Endothelial cell of umbilical vein (primary cell): ENCODE measurements around the gene BNIP5. TPM values are rescaled to one million over a fixed set of nuclear protein-coding genes. Genes with fewer than 3 reads are reported as not detected.

Source experiments
- BruUV-seq: library from RNA; stranded (reverse); fragments of 400-500 nt; replicated peaks from 2 replicates; lab custom pipeline; 2021; lab: Mats Ljungman, UMichigan
- CTCF ChIA-PET: fragments of 300-600, 350-600 bp; sonication (Branson Sonifier 250); formaldehyde crosslinking; loops from one replicate; lab custom pipeline; 2021; ENCODE audit warnings: antibody characterized with exemption, inconsistent platforms; lab: Charles Lee
- POLR2A ChIA-PET: fragments of 300-600, 350-600 bp; sonication (Branson Sonifier 250); formaldehyde crosslinking; loops from one replicate; lab custom pipeline; 2021; ENCODE audit warnings: antibody characterized with exemption, inconsistent platforms; lab: Charles Lee
- DNase-seq: peaks from one replicate; pipeline ENCODE4 v3.0.0-alpha.2; 2011; ENCODE audit warnings: low read depth, low spot score
- FAIRE-seq: peaks from 2 replicates; lab custom pipeline; 2011; peaks lifted over from hg19 to GRCh38; lab: Jason Lieb, UNC
- H2AFZ ChIP-seq: 2 replicates; pipeline ENCODE4 v1.6.0; 2012; ENCODE audit warnings: low read depth, low read length, control low read depth, inconsistent platforms
- H3K27ac ChIP-seq: 2 replicates; pipeline ENCODE4 v1.5.1; 2011; ENCODE audit warnings: low read depth, mild to moderate bottlenecking, control low read depth, low read length, moderate library complexity; ENCODE audit not compliant: insufficient read depth
- H3K27me3 ChIP-seq, 2 experiments: 2 replicates each; pipeline versions ENCODE4 v1.6.0 to v1.6.1; 2011; ENCODE audit warnings: low read length in 2 of 2, mixed read lengths in 1 of 2; ENCODE audit not compliant: control insufficient read depth in 2 of 2, insufficient read depth in 2 of 2
- H3K36me3 ChIP-seq, 2 experiments: 2 replicates in 1 of 2; 3 replicates in 1 of 2; pipeline ENCODE4 v1.5.1; 2011; ENCODE audit warnings: low read length in 2 of 2, mild to moderate bottlenecking in 1 of 2, moderate library complexity in 1 of 2; ENCODE audit not compliant: control insufficient read depth in 2 of 2, insufficient read depth in 2 of 2; ENCODE audit errors: extremely low read depth in 1 of 2
- H3K4me1 ChIP-seq: 3 replicates; pipeline ENCODE4 v1.5.1; 2011; ENCODE audit warnings: mild to moderate bottlenecking, low read length; ENCODE audit not compliant: control insufficient read depth, insufficient read depth; ENCODE audit errors: extremely low read depth
- H3K4me2 ChIP-seq: 2 replicates; pipeline ENCODE4 v1.6.1; 2011; ENCODE audit warnings: low read length, control low read depth, mixed read lengths; ENCODE audit not compliant: insufficient read depth
- H3K4me3 ChIP-seq, 3 experiments: fragments of 200-600 bp in 1 of 3; sonication (generic), shearing (Covaris generic) in 1 of 3; replicated peaks in 1 of 3; 2 replicates each; pipeline ENCODE4 v1.5.1; 2011 to 2016; ENCODE audit warnings: control low read depth in 3 of 3, low read length in 3 of 3, mild to moderate bottlenecking in 2 of 3, inconsistent platforms in 1 of 3, low read depth in 1 of 3, moderate library complexity in 1 of 3; ENCODE audit not compliant: insufficient read depth in 1 of 3
- H3K79me2 ChIP-seq: 2 replicates; pipeline ENCODE4 v1.6.0; 2012; ENCODE audit warnings: low read length, inconsistent platforms; ENCODE audit not compliant: control insufficient read depth, insufficient read depth
- H3K9ac ChIP-seq: replicated peaks from 2 replicates; pipeline ENCODE3; 2011; ENCODE audit warnings: low read length, control low read depth; ENCODE audit not compliant: insufficient read depth; ENCODE audit errors: extremely low read depth
- H3K9me1 ChIP-seq: replicated peaks from 3 replicates; pipeline ENCODE4 v1.6.0; 2011; ENCODE audit warnings: mild to moderate bottlenecking, low read length; ENCODE audit not compliant: control insufficient read depth, insufficient read depth; ENCODE audit errors: extremely low read depth
- H3K9me3 ChIP-seq: replicated peaks from 2 replicates; pipeline ENCODE4 v1.5.1; 2012; ENCODE audit warnings: low read length, inconsistent platforms; ENCODE audit not compliant: control insufficient read depth, insufficient read depth
- H4K20me1 ChIP-seq: replicated peaks from 2 replicates; pipeline ENCODE3; 2011; ENCODE audit warnings: mild to moderate bottlenecking, low read length; ENCODE audit not compliant: control insufficient read depth, insufficient read depth; ENCODE audit errors: extremely low read depth
- CTCF ChIP-seq, 2 donors: IDR thresholded peaks; 1 replicate in 1 of 2; 2 replicates in 1 of 2; pipeline ENCODE4 v1.5.1; 2011; ENCODE audit warnings: low read length in 2 of 2, mild to moderate bottlenecking in 2 of 2, moderate library complexity in 2 of 2, control low read depth in 1 of 2, inconsistent platforms in 1 of 2, low read depth in 1 of 2; ENCODE audit not compliant: insufficient read depth in 1 of 2; ENCODE audit errors: extremely low read depth in 1 of 2
- FOS ChIP-seq: IDR thresholded peaks from 2 replicates; pipeline ENCODE4 v1.6.1; 2011; ENCODE audit warnings: mild to moderate bottlenecking, low read length, moderate library complexity, borderline replicate concordance; ENCODE audit not compliant: insufficient read depth
- GATA2 ChIP-seq: IDR thresholded peaks from 2 replicates; pipeline ENCODE4 v1.7.0; 2011; ENCODE audit warnings: low read depth, mild to moderate bottlenecking, moderate library complexity, mixed read lengths, low read length; ENCODE audit not compliant: insufficient read length, insufficient read depth
- JUN ChIP-seq: IDR thresholded peaks from 2 replicates; pipeline ENCODE4 v1.6.1; 2011; ENCODE audit warnings: borderline replicate concordance, low read depth; ENCODE audit not compliant: insufficient read length, insufficient read depth
- MYC ChIP-seq: IDR thresholded peaks from one replicate; pipeline ENCODE4 v1.6.1; 2011; ENCODE audit warnings: mild to moderate bottlenecking, low read depth, low read length
- POLR2AphosphoS5 ChIP-seq: IDR thresholded peaks from 2 replicates; pipeline ENCODE4 v1.6.1; 2012; ENCODE audit warnings: low read depth, mild to moderate bottlenecking, control low read depth, low read length, moderate library complexity; ENCODE audit not compliant: insufficient read depth
- dilution Hi-C: fragments of 300-500 bp; cut with MboI; formaldehyde crosslinking; loops from one replicate; pipeline ENCODE4 v1.15.0; 2019; ENCODE audit warnings: low sequenced_read_pairs; ENCODE audit not compliant: extremely low pct_ligation_motif_present
- intact Hi-C: fragments of 100-400 bp; cut with micrococcal nuclease; formaldehyde crosslinking; loops from one replicate; pipeline ENCODE4 v1.10.0; 2022
- polyA plus RNA-seq, 4 experiments: library from polyadenylated mRNA; depleted of rRNA in 3 of 4; stranded (reverse) in 3 of 4; unstranded in 1 of 4; fragments of >200 nt; gene quantifications; 2 replicates each; pipeline versions ENCODE4 v1.2.1 to v1.2.3, GENCODE V29; 2011 to 2012; ENCODE audit warnings: missing spikeins in 1 of 4
- total RNA-seq: library from RNA; stranded (reverse); gene quantifications from 2 replicates; pipeline ENCODE4 v1.2.3, GENCODE V29; 2021
- TF ChIP-seq, protein P1 (sequence below): IDR thresholded peaks from 2 replicates; pipeline ENCODE4 v1.6.1; 2011; ENCODE audit not compliant: insufficient read depth, insufficient read length

Gene BNIP5
- total and polyA plus RNA-seq, 2 donors (not counting 3 experiments of a cell fraction or from before 2014, with no cell fraction given), result not detected

DNA sequence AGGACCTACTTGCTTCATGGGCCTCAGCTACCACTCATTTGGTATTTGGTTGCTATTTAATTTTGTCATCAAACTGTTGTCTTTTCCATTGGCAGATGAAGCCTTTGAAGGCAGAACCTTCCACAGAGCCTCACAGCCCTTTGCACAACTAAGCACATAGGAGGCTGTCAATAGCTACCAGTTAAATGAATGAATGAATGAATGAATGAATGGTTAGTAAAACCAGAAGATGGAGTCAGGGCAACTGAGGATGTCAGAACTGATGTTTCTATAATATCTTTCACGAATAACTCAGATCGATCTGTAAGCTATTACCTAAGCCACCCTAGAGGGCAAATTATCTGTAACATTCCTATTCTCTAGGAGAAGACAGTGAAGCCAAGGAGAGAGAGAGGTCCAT is 19.1 kb downstream of the BNIP5 start:
- Histone ChIP-seq H4K20me1 (no peaks in the 10 kb centered on the region), H3K36me3 (no peaks in the 10 kb centered on the region), H3K79me2 (no peaks in the 10 kb centered on the region), H3K9me3 (no peaks in the 10 kb centered on the region), H3K27me3 (peaks cover 17% of the 10 kb centered on the region in 2 experiments), H3K9ac (no peak overlapping the region), H3K4me2 (no peak overlapping the region), H2AFZ (no peak overlapping the region), H3K4me3 (no peak overlapping the region), H3K9me1 (no peaks in the 10 kb centered on the region), H3K27ac (no peak overlapping the region), H3K4me1 (no peaks in the 10 kb centered on the region)
- CTCF ChIA-PET, result interaction anchor here (1.0 to 3.4 kb wide), 4 partner anchors 8 to 23 kb away, joined by 3 to 27 read pairs (median 6); no protein-coding TSS in a partner anchor
- intact Hi-C loops (no loop called here), dilution Hi-C loops (no loop called here)
- POLR2A ChIA-PET, result no interaction called here
- DNase-seq (no peak), FAIRE-seq (no peak)
- TF ChIP-seq MYC (no peak), GATA2 (no peak), FOS (no peak), POLR2AphosphoS5 (no peak), CTCF (IDR thresholded peaks at IDR 0.05; ENCODE audit: extremely low read depth in 1 of 2, insufficient read depth in 1 of 2, low read depth in 1 of 2, low read length in 2 of 2) (no peak), JUN (no peak)
- TF ChIP-seq, protein P1, sequence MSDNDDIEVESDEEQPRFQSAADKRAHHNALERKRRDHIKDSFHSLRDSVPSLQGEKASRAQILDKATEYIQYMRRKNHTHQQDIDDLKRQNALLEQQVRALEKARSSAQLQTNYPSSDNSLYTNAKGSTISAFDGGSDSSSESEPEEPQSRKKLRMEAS, result no peak
- BruUV-seq, result no TSS peak
